ENCODE data around the gene KRT6C. TPM values are rescaled to one million over a fixed set of nuclear protein-coding genes. Genes with fewer than 3 reads are reported as not detected.
"Not testable (repeated sequence)": the region's sequence is repeated elsewhere in the genome, so short reads cannot be mapped to it uniquely, and the experiment has no call there.

Gene KRT6C
- polyA plus RNA-seq, 1 of the 3 experiments (the other 2 are of a cell fraction): not detected

DNA sequence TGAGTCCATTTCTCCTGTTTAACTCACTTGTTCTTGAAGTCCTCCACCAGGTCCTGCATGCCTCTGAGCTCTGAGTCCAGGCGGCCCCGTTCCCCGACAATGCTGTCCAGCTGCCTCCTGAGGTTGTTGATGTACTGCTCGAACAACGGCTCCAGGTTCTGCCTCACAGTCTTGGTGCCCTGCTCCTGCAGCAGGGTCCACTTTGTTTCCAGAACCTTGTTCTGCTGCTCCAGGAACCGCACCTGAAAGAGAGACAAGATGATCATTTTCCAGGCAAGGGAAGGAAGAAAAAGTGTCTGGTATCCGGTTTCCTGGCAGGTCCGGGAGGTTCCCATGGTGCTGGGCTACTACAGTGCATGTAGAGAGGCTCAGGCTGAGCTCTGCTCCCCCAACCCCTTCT is 17.9 kb upstream of the KRT6C start:
- CTCF ChIA-PET; POLR2A ChIA-PET; H3K79me2 ChIP-seq (ENCODE audit: insufficient read depth); DNase-seq; H3F3A ChIP-seq (replicated peaks; ENCODE audit: insufficient read depth); H3K9me2 ChIP-seq; H3K9me3 ChIP-seq; H2AFZ ChIP-seq (ENCODE audit: low read depth); H3K9ac ChIP-seq; H3K4me1 ChIP-seq (ENCODE audit: control insufficient read depth in 1 of 2, insufficient read depth in 2 of 2, low read depth in 1 of 2, low read length in 1 of 2); H4K20me1 ChIP-seq (ENCODE audit: insufficient read depth); H3K36me3 ChIP-seq (replicated peaks in 1 of 2; ENCODE audit: control insufficient read depth in 1 of 2, insufficient read depth in 2 of 2, low read length in 1 of 2); H3K4me3 ChIP-seq (ENCODE audit: low read depth in 2 of 2, low read length in 1 of 2); H3K27ac ChIP-seq (ENCODE audit: low read depth in 2 of 2, low read length in 1 of 2); H3K4me2 ChIP-seq: not testable (repeated sequence)
- WGBS (ENCODE audit: low lambda C conversion rate): 19% methylated on average over 8 of the region's 8 CpGs
- H3K27me3 ChIP-seq (ENCODE audit: insufficient read depth): peaks cover 36% of the 10 kb centered on the region; the same call in 1 of the 2 replicates

DNA sequence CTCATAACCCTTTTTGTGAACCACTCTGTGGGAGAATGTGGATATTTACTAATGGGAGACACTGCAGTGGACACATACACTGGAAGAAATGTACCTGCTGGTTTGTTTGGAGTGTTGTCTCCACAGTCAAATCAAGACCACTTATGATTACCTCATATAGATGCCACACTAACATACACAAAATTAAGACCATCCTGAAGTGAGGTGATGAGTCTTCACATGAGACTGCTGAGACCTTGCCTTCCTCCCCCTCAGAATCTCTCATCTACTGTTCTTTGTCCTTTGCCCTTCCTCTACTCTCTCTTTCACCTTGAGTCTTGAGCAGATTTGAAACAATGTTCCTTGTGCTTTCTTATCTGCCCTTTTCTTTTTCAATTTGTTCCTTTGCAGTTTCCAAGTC is 15.1 kb upstream of the KRT6C start:
- DNase-seq: no peak
- Histone ChIP-seq H3K36me3 (replicated peaks in 1 of 2; ENCODE audit: control insufficient read depth in 1 of 2, insufficient read depth in 2 of 2, low read length in 1 of 2) (no peaks in the 10 kb centered on the region), H3K4me1 (ENCODE audit: control insufficient read depth in 1 of 2, insufficient read depth in 2 of 2, low read depth in 1 of 2, low read length in 1 of 2) (no peaks in the 10 kb centered on the region), H3K9ac (no peak overlapping the region), H3K27ac (ENCODE audit: low read depth in 2 of 2, low read length in 1 of 2) (no peak overlapping the region), H3K4me3 (ENCODE audit: low read depth in 2 of 2, low read length in 1 of 2) (no peak overlapping the region), H3K27me3 (ENCODE audit: insufficient read depth) (peaks cover 29% of the 10 kb centered on the region; the same call in 1 of the 2 replicates), H3F3A (replicated peaks; ENCODE audit: insufficient read depth) (no peaks in the 10 kb centered on the region), H2AFZ (ENCODE audit: low read depth) (no peak overlapping the region), H3K79me2 (ENCODE audit: insufficient read depth) (no peaks in the 10 kb centered on the region), H3K9me3 (peaks cover 9% of the 10 kb centered on the region; the same call in 1 of the 2 replicates), H3K4me2 (no peak overlapping the region), H4K20me1 (ENCODE audit: insufficient read depth) (no peaks in the 10 kb centered on the region), H3K9me2 (no peaks in the 10 kb centered on the region)
- CTCF ChIA-PET: no interaction called here
- TF ChIP-seq TAF1 (IDR thresholded peaks at IDR 0.05; ENCODE audit: borderline replicate concordance, low read depth, low read length) (no peak), RXRA (IDR thresholded peaks at IDR 0.05; ENCODE audit: borderline replicate concordance, low read depth) (no peak), GABPA (IDR thresholded peaks at IDR 0.05; ENCODE audit: low read depth) (no peak), TEAD4 (IDR thresholded peaks at IDR 0.05; ENCODE audit: borderline replicate concordance, insufficient read depth) (no peak), NFIC (IDR thresholded peaks at IDR 0.05; ENCODE audit: borderline replicate concordance) (no peak), EP300 (IDR thresholded peaks at IDR 0.05; ENCODE audit: borderline replicate concordance in 1 of 2, low read depth in 1 of 2, low read length in 1 of 2) (no peak), GATA2 (CRISPR knock-in tag; IDR thresholded peaks at IDR 0.05) (no peak), ELF1 (IDR thresholded peaks at IDR 0.05) (no peak), FOXM1 (IDR thresholded peaks at IDR 0.05; ENCODE audit: low read depth) (no peak), EZH2phosphoT487 (IDR thresholded peaks at IDR 0.05; ENCODE audit: borderline replicate concordance, low read depth) (no peak), MXI1 (IDR thresholded peaks at IDR 0.05; ENCODE audit: low read depth, low read length) (no peak), POLR2AphosphoS5 (IDR thresholded peaks at IDR 0.05; ENCODE audit: low read depth, low read length) (no peak), TCF12 (IDR thresholded peaks at IDR 0.05) (no peak), SMC3 (IDR thresholded peaks at IDR 0.05; ENCODE audit: low read depth, low read length) (no peak), RFX5 (IDR thresholded peaks at IDR 0.05; ENCODE audit: low read length) (no peak)
- TF ChIP-seq, protein P1, sequence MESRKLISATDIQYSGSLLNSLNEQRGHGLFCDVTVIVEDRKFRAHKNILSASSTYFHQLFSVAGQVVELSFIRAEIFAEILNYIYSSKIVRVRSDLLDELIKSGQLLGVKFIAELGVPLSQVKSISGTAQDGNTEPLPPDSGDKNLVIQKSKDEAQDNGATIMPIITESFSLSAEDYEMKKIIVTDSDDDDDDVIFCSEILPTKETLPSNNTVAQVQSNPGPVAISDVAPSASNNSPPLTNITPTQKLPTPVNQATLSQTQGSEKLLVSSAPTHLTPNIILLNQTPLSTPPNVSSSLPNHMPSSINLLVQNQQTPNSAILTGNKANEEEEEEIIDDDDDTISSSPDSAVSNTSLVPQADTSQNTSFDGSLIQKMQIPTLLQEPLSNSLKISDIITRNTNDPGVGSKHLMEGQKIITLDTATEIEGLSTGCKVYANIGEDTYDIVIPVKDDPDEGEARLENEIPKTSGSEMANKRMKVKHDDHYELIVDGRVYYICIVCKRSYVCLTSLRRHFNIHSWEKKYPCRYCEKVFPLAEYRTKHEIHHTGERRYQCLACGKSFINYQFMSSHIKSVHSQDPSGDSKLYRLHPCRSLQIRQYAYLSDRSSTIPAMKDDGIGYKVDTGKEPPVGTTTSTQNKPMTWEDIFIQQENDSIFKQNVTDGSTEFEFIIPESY (IDR thresholded peaks at IDR 0.05; ENCODE audit: borderline replicate concordance, low read depth): no peak
- TF ChIP-seq, protein P2, sequence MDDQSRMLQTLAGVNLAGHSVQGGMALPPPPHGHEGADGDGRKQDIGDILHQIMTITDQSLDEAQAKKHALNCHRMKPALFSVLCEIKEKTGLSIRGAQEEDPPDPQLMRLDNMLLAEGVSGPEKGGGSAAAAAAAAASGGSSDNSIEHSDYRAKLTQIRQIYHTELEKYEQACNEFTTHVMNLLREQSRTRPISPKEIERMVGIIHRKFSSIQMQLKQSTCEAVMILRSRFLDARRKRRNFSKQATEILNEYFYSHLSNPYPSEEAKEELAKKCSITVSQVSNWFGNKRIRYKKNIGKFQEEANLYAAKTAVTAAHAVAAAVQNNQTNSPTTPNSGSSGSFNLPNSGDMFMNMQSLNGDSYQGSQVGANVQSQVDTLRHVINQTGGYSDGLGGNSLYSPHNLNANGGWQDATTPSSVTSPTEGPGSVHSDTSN (IDR thresholded peaks at IDR 0.05): no peak
- TF ChIP-seq, protein P3, sequence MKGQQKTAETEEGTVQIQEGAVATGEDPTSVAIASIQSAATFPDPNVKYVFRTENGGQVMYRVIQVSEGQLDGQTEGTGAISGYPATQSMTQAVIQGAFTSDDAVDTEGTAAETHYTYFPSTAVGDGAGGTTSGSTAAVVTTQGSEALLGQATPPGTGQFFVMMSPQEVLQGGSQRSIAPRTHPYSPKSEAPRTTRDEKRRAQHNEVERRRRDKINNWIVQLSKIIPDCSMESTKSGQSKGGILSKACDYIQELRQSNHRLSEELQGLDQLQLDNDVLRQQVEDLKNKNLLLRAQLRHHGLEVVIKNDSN (IDR thresholded peaks at IDR 0.05; ENCODE audit: borderline replicate concordance, low read depth): no peak
- TF ChIP-seq, protein P4, sequence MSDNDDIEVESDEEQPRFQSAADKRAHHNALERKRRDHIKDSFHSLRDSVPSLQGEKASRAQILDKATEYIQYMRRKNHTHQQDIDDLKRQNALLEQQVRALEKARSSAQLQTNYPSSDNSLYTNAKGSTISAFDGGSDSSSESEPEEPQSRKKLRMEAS (IDR thresholded peaks at IDR 0.05; ENCODE audit: low read depth): no peak
- POLR2A ChIA-PET: no interaction called here

DNA sequence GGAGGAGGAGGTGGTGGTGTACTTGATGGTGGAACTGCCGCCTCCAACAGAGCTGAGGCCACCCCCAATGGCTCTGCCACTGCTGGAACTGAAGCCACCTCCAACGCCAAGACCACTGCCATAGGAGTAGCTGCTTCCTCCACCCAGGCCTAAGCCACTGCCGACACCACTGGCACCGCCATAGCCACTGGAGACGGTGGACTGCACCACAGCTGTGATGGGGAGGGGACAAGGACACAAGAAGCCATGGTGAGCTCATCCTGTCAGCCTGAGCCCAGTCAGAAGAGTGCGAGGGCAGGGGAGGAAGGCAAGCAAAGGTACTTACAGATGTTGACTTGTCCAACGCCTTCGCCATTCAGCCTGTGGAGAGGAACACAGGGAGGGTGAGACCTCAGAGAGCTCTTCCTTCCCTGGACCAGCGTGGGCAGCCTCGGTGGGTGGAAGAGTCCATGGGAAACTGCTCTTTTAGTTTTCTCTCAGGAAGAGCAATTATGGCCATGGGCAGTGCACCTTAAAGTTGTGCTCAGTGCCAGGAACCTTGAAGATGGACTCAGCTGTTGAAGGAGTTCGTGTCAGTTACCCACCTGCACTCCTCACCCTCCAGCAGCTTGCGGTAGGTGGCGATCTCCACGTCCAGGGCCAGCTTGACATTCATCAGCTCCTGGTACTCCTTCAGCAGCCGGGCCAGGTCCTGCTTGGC is 14.3 kb upstream of the KRT6C start:
- H2AFZ ChIP-seq (ENCODE audit: low read depth); POLR2A ChIA-PET; H3K4me2 ChIP-seq; H3K9me3 ChIP-seq; H3K36me3 ChIP-seq (replicated peaks in 1 of 2; ENCODE audit: control insufficient read depth in 1 of 2, insufficient read depth in 2 of 2, low read length in 1 of 2); H3K27ac ChIP-seq (ENCODE audit: low read depth in 2 of 2, low read length in 1 of 2); H3K9ac ChIP-seq; CTCF ChIA-PET; H3K4me3 ChIP-seq (ENCODE audit: low read depth in 2 of 2, low read length in 1 of 2); H3K79me2 ChIP-seq (ENCODE audit: insufficient read depth); H3F3A ChIP-seq (replicated peaks; ENCODE audit: insufficient read depth); H3K9me2 ChIP-seq; H3K4me1 ChIP-seq (ENCODE audit: control insufficient read depth in 1 of 2, insufficient read depth in 2 of 2, low read depth in 1 of 2, low read length in 1 of 2); DNase-seq; H4K20me1 ChIP-seq (ENCODE audit: insufficient read depth): not testable (repeated sequence)
- 15% methylated on average over 4 of the region's 15 CpGs for WGBS (ENCODE audit: low lambda C conversion rate)
- peaks cover 23% of the 10 kb centered on the region; the same call in 1 of the 2 replicates for H3K27me3 ChIP-seq (ENCODE audit: insufficient read depth)
